ENCODE measurements around the gene BUB1B.

DNA sequence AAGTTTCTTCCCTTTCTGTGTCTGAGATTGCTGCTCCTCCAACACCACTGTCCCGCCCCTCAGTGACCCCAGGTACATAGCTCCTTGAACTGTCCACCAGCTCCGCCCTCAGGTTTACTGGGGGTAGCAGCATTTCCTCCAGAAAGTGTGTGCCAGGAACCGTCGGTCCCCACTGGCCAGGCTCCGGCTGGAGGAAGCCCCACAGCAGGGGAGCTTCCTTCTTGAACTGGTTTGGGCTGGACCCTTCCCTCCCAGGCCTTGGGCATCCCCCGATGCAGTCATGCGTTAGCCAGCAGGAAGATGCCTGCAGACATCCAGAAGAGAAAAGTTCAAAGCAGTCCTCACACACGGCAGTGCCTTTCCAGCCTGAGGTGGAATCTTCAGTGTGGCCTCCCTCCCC lies 97.7 kb downstream of the BUB1B start:
- TF ChIP-seq, protein P1, sequence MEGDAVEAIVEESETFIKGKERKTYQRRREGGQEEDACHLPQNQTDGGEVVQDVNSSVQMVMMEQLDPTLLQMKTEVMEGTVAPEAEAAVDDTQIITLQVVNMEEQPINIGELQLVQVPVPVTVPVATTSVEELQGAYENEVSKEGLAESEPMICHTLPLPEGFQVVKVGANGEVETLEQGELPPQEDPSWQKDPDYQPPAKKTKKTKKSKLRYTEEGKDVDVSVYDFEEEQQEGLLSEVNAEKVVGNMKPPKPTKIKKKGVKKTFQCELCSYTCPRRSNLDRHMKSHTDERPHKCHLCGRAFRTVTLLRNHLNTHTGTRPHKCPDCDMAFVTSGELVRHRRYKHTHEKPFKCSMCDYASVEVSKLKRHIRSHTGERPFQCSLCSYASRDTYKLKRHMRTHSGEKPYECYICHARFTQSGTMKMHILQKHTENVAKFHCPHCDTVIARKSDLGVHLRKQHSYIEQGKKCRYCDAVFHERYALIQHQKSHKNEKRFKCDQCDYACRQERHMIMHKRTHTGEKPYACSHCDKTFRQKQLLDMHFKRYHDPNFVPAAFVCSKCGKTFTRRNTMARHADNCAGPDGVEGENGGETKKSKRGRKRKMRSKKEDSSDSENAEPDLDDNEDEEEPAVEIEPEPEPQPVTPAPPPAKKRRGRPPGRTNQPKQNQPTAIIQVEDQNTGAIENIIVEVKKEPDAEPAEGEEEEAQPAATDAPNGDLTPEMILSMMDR (IDR thresholded peaks at IDR 0.05; ENCODE audit: insufficient read depth, low read length), result no peak
- TF ChIP-seq POLR2AphosphoS5 (IDR thresholded peaks at IDR 0.05; ENCODE audit: low read depth) (no peak), SPI1 (IDR thresholded peaks at IDR 0.05; ENCODE audit: borderline replicate concordance, low read depth) (no peak)
- TF ChIP-seq, protein P2, sequence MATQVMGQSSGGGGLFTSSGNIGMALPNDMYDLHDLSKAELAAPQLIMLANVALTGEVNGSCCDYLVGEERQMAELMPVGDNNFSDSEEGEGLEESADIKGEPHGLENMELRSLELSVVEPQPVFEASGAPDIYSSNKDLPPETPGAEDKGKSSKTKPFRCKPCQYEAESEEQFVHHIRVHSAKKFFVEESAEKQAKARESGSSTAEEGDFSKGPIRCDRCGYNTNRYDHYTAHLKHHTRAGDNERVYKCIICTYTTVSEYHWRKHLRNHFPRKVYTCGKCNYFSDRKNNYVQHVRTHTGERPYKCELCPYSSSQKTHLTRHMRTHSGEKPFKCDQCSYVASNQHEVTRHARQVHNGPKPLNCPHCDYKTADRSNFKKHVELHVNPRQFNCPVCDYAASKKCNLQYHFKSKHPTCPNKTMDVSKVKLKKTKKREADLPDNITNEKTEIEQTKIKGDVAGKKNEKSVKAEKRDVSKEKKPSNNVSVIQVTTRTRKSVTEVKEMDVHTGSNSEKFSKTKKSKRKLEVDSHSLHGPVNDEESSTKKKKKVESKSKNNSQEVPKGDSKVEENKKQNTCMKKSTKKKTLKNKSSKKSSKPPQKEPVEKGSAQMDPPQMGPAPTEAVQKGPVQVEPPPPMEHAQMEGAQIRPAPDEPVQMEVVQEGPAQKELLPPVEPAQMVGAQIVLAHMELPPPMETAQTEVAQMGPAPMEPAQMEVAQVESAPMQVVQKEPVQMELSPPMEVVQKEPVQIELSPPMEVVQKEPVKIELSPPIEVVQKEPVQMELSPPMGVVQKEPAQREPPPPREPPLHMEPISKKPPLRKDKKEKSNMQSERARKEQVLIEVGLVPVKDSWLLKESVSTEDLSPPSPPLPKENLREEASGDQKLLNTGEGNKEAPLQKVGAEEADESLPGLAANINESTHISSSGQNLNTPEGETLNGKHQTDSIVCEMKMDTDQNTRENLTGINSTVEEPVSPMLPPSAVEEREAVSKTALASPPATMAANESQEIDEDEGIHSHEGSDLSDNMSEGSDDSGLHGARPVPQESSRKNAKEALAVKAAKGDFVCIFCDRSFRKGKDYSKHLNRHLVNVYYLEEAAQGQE (IDR thresholded peaks at IDR 0.05; ENCODE audit: insufficient replicate concordance, low read depth), result no peak
